Fibroblast of lung (primary cell): ENCODE measurements around the gene ANGPTL3.

Experiments
- EZH2 ChIP-seq: IDR thresholded peaks from 2 replicates; pipeline ENCODE4 v1.5.1; 2012; ENCODE audit warnings: low read length, control low read depth, mild to moderate bottlenecking; ENCODE audit errors: missing control alignments
- TF ChIP-seq, protein P1 (sequence below), 2 donors: IDR thresholded peaks in 1 of 2; conservative IDR thresholded peaks in 1 of 2; 1 replicate in 1 of 2; 2 replicates in 1 of 2; pipeline ENCODE4 v1.5.1; 2011 to 2012; ENCODE audit warnings: low read length in 2 of 2, control low read depth in 1 of 2, inconsistent platforms in 1 of 2, low read depth in 1 of 2, mild to moderate bottlenecking in 1 of 2

GRCh38 chr1:62590255-62590969 is 6.9 kb upstream of the ANGPTL3 start:
- TF ChIP-seq, protein P1, sequence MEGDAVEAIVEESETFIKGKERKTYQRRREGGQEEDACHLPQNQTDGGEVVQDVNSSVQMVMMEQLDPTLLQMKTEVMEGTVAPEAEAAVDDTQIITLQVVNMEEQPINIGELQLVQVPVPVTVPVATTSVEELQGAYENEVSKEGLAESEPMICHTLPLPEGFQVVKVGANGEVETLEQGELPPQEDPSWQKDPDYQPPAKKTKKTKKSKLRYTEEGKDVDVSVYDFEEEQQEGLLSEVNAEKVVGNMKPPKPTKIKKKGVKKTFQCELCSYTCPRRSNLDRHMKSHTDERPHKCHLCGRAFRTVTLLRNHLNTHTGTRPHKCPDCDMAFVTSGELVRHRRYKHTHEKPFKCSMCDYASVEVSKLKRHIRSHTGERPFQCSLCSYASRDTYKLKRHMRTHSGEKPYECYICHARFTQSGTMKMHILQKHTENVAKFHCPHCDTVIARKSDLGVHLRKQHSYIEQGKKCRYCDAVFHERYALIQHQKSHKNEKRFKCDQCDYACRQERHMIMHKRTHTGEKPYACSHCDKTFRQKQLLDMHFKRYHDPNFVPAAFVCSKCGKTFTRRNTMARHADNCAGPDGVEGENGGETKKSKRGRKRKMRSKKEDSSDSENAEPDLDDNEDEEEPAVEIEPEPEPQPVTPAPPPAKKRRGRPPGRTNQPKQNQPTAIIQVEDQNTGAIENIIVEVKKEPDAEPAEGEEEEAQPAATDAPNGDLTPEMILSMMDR (conservative IDR thresholded peaks at IDR 0.05 in 1 of 2, IDR thresholded peaks at IDR 0.05 in 1 of 2; ENCODE audit: low read depth in 1 of 2, low read length in 2 of 2): no peak
- no peak for TF ChIP-seq EZH2
